Peyer's patch (tissue), 4 donors: ENCODE results near the gene TTC12. TPM values are rescaled to one million over a fixed set of nuclear protein-coding genes. Genes with fewer than 3 reads are reported as not detected.

Experiments
- DNase-seq, 3 donors: peaks; one replicate each; pipeline ENCODE4 v3.0.0-alpha.2; 2017 to 2019
- H3K27ac ChIP-seq, 4 donors: fragments of 200-600 bp; sonication (generic); one replicate each; pipeline ENCODE4 v1.5.1; 2016 to 2019
- H3K27me3 ChIP-seq, 2 donors: fragments of 200-600 bp; sonication (generic); one replicate each; pipeline ENCODE4 v1.5.1; 2019
- H3K36me3 ChIP-seq, 3 donors: fragments of 200-600 bp; sonication (generic); one replicate each; pipeline ENCODE4 v1.5.1; 2016 to 2019
- H3K4me1 ChIP-seq, 4 donors: fragments of 200-600 bp; sonication (generic); one replicate each; pipeline ENCODE4 v1.5.1; 2016 to 2019
- H3K4me3 ChIP-seq, 4 donors: fragments of 200-600 bp; sonication (generic); 1 replicate in 3 of 4; 2 replicates in 1 of 4; pipeline ENCODE4 v1.5.1; 2016 to 2019; ENCODE audit warnings: mild to moderate bottlenecking in 1 of 4
- H3K9me3 ChIP-seq, 4 donors: fragments of 200-600 bp; sonication (generic); one replicate each; pipeline ENCODE4 v1.5.1; 2016 to 2019; ENCODE audit warnings: mild to moderate bottlenecking in 1 of 4
- POLR2A ChIP-seq, 2 donors: fragments of 450-650 bp; IDR thresholded peaks; one replicate each; pipeline ENCODE4 v1.5.1; 2017; ENCODE audit warnings: antibody characterized with exemption in 2 of 2, mild to moderate bottlenecking in 2 of 2, moderate library complexity in 2 of 2
- total RNA-seq, 4 donors: library from RNA; depleted of rRNA; stranded (reverse); fragments of >200 nt; gene quantifications; one replicate each; pipeline ENCODE4 v1.1.0, GENCODE V29; 2016
- TF ChIP-seq, protein P1 (sequence below), 6 experiments: fragments of 450-650 bp in 4 of 6; fragments of 200-600 bp in 2 of 6; sonication (generic) in 1 of 6; IDR thresholded peaks; one replicate each; pipeline ENCODE4 v1.5.1; 2017 to 2019; ENCODE audit warnings: antibody characterized with exemption in 6 of 6, mild to moderate bottlenecking in 3 of 6, moderate library complexity in 1 of 6

The TTC12 gene
- total RNA-seq, 4 donors from 2014 or later: 6.3 to 62.7 (median 19.8) TPM

- H3K36me3 ChIP-seq: no peaks in the 10 kb centered on the region
- no peak overlapping the region for H3K27ac ChIP-seq
- H3K4me1 ChIP-seq: peaks cover 0 to 6% (median 0%) of the 10 kb centered on the region in 4 donors
- no peak overlapping the region for H3K4me3 ChIP-seq
- TF ChIP-seq, protein P1, sequence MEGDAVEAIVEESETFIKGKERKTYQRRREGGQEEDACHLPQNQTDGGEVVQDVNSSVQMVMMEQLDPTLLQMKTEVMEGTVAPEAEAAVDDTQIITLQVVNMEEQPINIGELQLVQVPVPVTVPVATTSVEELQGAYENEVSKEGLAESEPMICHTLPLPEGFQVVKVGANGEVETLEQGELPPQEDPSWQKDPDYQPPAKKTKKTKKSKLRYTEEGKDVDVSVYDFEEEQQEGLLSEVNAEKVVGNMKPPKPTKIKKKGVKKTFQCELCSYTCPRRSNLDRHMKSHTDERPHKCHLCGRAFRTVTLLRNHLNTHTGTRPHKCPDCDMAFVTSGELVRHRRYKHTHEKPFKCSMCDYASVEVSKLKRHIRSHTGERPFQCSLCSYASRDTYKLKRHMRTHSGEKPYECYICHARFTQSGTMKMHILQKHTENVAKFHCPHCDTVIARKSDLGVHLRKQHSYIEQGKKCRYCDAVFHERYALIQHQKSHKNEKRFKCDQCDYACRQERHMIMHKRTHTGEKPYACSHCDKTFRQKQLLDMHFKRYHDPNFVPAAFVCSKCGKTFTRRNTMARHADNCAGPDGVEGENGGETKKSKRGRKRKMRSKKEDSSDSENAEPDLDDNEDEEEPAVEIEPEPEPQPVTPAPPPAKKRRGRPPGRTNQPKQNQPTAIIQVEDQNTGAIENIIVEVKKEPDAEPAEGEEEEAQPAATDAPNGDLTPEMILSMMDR (IDR thresholded peaks at IDR 0.05): no peak
- TF ChIP-seq POLR2A (IDR thresholded peaks at IDR 0.05): no peak
- H3K27me3 ChIP-seq: peaks cover 0 to 4% of the 10 kb centered on the region in 2 donors
- no peak for DNase-seq
- no peaks in the 10 kb centered on the region for H3K9me3 ChIP-seq
These were observed 71.4 kb downstream of the TTC12 start for GRCh38 chr11:113385749-113386148.

- no peaks in the 10 kb centered on the region for H3K9me3 ChIP-seq
- peaks cover 0 to 4% of the 10 kb centered on the region in 2 donors for H3K27me3 ChIP-seq
These were observed 72.5 kb downstream of the TTC12 start for GRCh38 chr11:113386866-113387265.

GRCh38 chr11:113387605-113388211 lies 73.3 kb downstream of the TTC12 start, which contains the start of gene ANKK1:
Gene ANKK1, plus strand, starts transcription at chr11:113387779. Its CDS starts 106 bp downstream, at chr11:113387885.
- Histone ChIP-seq H3K4me3 (peak within 1 kb of the TSS in 2 of 4 donors; percentile 29 to 36), H3K27ac (no peak within 1 kb of the TSS)
- TF ChIP-seq POLR2A (IDR thresholded peaks at IDR 0.05): no peak
- TF ChIP-seq, protein P1 (IDR thresholded peaks at IDR 0.05): peak in 3 of 6 experiments; percentile 33 to 56 (median 50)

More at GRCh38 chr11:113386866-113387265, 72.5 kb downstream of the TTC12 start:
- DNase-seq: no peak
- Histone ChIP-seq H3K27ac (no peak overlapping the region), H3K4me3 (no peak overlapping the region), H3K4me1 (peaks cover 0 to 6% (median 0%) of the 10 kb centered on the region in 4 donors), H3K36me3 (no peaks in the 10 kb centered on the region)
- TF ChIP-seq, protein P1 (IDR thresholded peaks at IDR 0.05): no peak
- TF ChIP-seq POLR2A (IDR thresholded peaks at IDR 0.05): no peak

DNA sequence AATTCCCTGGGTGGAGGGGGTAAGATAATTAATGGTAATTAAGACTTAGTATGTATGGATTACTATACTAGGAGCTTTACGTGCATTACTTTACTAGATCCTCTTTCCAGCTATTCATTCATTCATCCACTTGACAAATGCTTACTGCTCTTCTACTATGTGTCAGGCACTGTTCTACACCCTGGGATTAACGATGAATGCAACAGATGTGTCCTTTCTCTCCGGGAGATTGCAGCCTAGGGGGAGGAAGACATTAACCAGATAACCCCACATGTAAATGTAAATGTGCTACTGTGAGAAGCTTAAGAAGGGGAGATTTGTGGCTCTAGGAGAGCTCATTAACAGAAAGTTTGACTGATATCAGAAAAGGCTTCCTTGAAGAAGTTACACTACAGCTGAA lies 74.9 kb downstream of the TTC12 start:
- no peaks in the 10 kb centered on the region for H3K36me3 ChIP-seq
- no peak overlapping the region for H3K27ac ChIP-seq
- no peak for DNase-seq
- no peaks in the 10 kb centered on the region for H3K9me3 ChIP-seq
- no peak overlapping the region for H3K4me3 ChIP-seq
- peaks cover 0 to 6% (median 0%) of the 10 kb centered on the region in 4 donors for H3K4me1 ChIP-seq
- peaks cover 0 to 4% of the 10 kb centered on the region in 2 donors for H3K27me3 ChIP-seq
- no peak for TF ChIP-seq POLR2A (IDR thresholded peaks at IDR 0.05)
- TF ChIP-seq, protein P1 (IDR thresholded peaks at IDR 0.05): no peak

More at GRCh38 chr11:113387605-113388211, 73.3 kb downstream of the TTC12 start, which contains the start of gene ANKK1:
- Histone ChIP-seq H3K27me3 (peaks cover 0 to 4% of the 10 kb centered on the region in 2 donors), H3K36me3 (no peaks in the 10 kb centered on the region), H3K9me3 (no peaks in the 10 kb centered on the region), H3K4me1 (peaks cover 0 to 6% (median 0%) of the 10 kb centered on the region in 4 donors)
- no peak for DNase-seq

DNA sequence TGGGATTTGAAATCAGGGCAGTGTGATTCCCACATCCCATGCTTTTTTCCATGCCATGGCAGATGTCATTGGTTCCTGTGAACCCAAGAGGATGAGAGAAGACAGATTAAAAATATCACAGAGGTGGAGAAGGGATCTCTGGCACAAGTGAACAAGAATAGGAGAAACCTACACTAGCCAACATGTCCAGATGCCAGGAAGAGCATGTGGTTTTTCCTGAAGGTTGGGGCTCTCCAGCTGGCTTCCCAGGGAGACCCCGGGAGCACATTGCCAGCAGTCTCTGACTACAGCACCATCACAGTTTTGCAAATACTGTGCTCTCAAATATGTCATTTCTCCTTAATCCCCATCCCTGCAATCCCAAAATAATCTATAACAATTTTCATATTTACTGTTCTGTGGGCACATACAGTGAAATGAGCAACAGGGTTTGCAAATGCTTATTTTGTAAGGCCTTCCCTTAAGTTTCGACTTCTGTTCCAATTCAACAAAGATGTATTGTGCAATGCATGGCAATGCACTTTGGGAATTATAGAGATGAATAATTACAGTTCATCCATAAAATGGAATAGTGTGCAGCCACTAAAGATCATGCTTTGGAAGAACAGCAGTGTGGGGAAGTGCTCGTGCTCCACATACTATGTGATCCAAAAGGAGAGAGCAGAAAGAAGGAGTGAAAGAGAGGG lies 78.0 kb downstream of the TTC12 start:
- no peak for DNase-seq
- H3K4me1 ChIP-seq: peaks cover 0 to 6% (median 0%) of the 10 kb centered on the region in 4 donors
- peaks cover 0 to 4% of the 10 kb centered on the region in 2 donors for H3K27me3 ChIP-seq
- no peaks in the 10 kb centered on the region for H3K9me3 ChIP-seq
- no peak overlapping the region for H3K4me3 ChIP-seq
- H3K36me3 ChIP-seq: no peaks in the 10 kb centered on the region
- TF ChIP-seq POLR2A (IDR thresholded peaks at IDR 0.05): no peak
- TF ChIP-seq, protein P1 (IDR thresholded peaks at IDR 0.05): no peak
- H3K27ac ChIP-seq: no peak overlapping the region
